T-helper 1 cell (primary cell): ENCODE measurements around the gene SIL1.

Experiments used
- DNase-seq, 5 donors: peaks; one replicate each; pipeline ENCODE4 v3.0.0-alpha.2; 2012 to 2020

The SIL1 gene

DNA sequence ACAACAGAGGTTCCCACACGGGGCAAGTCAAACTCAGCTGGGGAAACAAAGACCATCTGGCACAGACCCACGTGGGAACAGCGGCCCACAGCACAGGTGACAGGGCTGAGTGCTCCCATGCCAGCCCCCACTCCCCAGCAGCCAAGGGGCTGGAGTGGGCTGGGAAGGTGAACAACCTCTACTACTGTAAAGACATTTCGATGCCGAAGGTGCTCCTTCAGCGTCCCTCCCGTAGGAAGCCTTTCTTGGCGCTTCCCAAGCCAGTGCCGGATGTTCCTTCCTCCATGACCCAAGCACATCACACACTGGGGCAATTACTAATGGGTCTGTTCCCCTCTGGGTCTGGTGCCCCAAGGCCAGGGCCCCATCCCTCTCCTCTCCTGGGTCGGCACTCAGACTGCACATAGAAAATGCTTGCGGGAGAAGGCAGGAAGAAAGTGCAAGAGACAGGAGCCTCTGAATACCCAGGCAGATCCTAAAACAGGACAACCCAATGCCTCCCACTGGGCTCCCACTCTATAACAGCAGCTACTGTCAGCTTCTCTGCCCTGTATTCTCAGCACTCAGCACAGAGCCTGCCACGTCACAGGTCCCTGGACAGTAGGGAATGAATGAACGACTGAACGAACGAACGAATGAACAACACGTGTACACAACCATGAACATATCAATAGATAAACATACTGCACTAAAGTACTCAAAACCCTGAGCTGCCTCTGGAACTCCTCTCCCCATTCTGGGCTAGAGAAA is 246.0 kb downstream of the SIL1 start:
- no peak for DNase-seq

GRCh38 chr5:138951091-138951985 is 246.8 kb downstream of the SIL1 start:
- no peak for DNase-seq

- no peak for DNase-seq
These were observed 247.6 kb downstream of the SIL1 start for GRCh38 chr5:138950421-138951031.

- DNase-seq: no peak
These were observed 248.2 kb downstream of the SIL1 start for GRCh38 chr5:138949988-138950387.

DNA sequence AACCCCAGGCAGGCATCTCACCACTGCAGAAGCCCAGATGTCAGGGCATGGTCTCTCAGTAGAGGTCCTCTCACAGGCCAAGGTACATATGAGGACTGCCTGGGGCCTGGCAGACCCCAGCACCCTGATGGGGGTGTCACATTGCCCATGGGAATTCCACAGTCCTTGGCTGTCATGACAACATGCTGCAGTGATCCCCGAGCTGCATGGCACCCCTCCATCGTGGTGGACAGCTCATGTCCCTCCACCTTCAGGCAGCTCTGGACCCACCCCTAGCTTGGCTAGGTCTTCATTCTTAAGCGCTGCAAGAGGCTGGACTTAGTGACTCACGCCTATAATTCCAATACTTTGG is 249.0 kb downstream of the SIL1 start:
- no peak for DNase-seq

DNA sequence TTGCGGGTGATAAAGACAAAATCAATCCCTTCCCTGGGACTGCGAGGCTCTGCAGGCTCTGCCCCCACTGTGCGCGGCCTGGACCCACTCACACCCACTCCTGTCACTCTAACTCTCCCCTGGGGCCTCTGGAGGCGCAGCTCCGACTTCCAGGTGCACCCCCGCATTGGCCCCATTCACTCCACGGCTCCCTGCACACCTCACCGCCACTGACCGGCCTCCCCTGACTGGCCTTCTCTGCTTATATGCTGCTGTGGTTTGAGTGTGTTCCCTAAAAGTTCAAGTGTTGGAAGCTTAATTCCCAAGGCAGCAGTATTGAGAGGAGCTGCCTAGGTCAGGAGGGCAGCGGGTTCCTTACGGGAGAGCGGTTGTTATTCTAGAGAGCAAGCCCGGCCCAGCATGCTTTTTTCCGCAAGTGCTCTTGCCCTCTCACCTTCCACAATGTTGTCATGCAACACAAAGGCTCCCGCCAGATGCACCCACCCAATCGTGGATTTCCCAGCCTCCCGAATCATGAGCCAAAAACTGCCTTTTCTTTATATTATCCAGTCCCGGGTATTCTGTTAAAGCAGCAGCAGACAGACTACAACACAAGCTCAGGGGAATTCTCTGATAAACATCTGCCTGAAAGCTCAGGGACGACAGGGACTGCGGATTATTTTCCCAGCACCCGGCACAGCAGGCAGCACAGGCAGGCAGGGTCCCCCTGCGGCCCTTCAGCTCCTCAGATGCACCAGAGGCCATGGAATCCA is 249.5 kb downstream of the SIL1 start:
- DNase-seq: no peak

DNA sequence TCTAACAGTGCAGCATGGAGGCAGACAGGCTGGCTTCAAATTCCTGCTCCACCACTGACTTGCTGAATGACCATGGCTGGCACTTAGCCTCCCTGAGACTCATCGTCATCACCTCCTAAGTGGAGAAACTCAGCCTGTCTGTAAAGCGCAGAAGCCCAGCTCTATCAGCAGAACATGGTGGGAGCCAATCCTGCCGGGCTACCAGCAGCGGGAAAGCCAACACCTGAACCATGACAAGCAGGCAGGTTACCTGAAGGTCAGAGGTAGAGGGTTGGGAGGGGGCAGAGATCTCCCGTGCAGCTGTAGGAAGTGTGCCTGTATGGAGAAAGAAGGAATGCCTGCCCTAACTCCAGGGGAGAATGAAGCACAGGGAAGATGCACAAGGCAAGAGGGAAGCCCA is 250.4 kb downstream of the SIL1 start:
- no peak for DNase-seq

- DNase-seq: no peak
These were observed 251.2 kb downstream of the SIL1 start for GRCh38 chr5:138946831-138947560.

DNA sequence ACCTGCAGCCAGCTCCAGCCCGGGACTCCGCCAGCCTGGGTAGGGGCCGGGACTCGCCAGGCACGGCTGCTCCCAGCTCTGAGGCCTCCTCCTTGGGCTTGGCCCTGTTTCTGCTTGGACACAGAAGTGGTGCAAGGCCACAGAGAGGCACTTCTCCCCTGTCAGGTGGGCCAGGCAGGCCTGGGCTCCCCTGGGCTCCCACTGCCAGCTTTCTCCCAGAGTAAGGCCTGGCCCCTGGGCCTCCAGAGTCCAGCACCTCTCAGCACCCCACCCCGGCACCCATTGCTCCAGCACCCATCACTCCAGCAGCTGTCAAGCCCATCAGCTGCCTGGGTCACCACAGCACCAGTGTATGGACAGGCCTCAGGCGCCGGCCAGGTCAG is 251.9 kb downstream of the SIL1 start:
- no peak for DNase-seq

- DNase-seq: no peak
These were observed 252.5 kb downstream of the SIL1 start for GRCh38 chr5:138945421-138946240.

GRCh38 chr5:138944527-138945322 is 253.4 kb downstream of the SIL1 start:
- DNase-seq: no peak

GRCh38 chr5:138943599-138944173 is 254.5 kb downstream of the SIL1 start:
- DNase-seq: no peak

- no peak for DNase-seq
These were observed 255.3 kb downstream of the SIL1 start for GRCh38 chr5:138942861-138943260.

DNA sequence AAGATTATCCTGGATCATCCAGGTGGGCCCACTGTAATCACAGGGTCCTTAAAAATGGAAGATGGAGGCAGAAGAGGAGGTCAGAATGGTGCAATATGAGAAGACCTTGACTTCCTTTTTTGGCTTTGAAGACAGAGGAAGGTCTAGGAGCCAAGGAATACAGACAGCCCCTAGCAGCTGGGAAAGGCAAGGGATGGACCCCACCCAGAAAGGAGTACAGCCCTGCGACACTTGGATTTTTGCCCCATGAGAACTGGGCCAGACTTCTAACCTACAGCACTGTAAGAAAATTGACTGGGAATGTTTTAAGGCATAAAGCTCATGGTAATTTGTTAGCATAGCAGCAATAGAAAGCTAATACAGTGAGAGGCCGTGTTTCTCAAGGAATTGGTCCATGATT is 256.1 kb downstream of the SIL1 start:
- DNase-seq: no peak

DNA sequence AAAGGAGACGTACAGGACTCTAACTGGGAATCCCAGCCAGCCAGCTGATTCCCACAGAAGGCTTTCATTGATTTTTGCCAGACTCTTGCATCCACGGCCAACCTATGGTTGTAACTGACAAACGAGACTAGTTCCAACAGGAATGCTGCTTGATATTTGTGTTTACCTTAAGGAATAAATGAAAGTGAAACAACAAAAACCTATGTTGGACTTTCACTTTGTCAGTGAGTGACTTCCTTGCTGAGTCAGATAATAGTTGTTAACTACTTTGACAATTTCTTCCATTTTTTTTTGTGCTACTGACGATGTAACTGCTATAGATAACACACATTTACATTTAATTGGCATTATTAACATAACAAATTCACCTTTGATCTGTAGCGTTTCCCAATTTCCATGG is 259.6 kb downstream of the SIL1 start:
- no peak for DNase-seq

DNA sequence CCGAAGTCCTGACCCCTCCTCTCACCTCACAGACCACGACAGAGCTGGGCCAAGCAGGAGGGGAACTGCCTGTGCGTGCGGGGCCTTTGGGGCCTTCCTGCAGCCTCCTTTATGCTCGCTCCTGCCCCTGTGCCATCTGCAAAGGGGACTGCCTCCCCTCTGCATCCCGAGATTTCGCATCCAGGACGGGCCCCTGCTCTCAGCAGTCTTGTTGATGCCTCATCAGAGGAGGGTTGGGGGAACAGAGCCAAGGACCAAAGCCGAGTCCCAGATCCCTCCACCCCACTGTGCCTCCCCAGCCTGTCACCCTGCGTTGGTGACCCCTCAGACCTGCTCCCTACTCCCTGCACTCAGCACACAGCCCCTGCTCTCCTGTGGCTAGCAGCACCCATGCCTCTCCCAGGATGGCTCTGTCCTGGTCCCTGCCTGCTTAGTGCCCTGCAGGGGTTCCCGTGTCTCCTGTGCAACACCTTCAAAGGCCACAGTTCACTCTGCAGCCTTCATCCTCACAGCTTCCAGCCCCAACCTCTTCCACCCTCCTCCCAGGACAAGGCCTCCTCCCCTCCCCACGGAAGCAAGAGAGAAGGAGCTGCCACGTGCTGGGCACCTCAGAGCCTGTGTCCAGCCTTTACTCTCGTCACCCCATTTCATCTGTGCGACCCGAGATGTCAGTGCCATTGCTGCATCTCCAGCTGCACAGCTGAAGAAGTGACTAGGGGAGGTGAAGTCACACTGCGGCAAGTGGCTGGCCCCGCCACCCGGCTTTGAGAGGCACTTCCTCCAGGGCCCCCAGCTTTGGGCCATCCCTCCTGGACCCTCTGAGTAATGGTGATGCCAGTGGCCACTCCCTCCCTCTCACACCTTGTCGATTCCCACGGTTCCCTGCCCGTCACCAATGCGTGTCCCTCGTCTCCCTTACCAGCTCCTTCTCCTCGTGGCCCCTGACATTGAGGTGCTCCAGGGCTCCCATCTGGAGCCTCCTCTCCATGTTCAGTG is 260.5 kb downstream of the SIL1 start:
- no peak for DNase-seq

GRCh38 chr5:138936968-138937345 is 261.2 kb downstream of the SIL1 start:
- no peak for DNase-seq

GRCh38 chr5:138936225-138936967 is 261.8 kb downstream of the SIL1 start:
- no peak for DNase-seq
